HG02885 (cell line): ENCODE results near the gene GATA5.

Experiments
- ATAC-seq: cut with Tn5 transposase; IDR thresholded peaks from one replicate; pipeline ENCODE4 v1.9.1; 2021; ENCODE audit warnings: mild to moderate bottlenecking; ENCODE audit not compliant: unreplicated experiment, poor library complexity

Gene GATA5

GRCh38 chr20:62489186-62489931 lies 13.6 kb upstream of the GATA5 start:
- no peak for ATAC-seq

DNA sequence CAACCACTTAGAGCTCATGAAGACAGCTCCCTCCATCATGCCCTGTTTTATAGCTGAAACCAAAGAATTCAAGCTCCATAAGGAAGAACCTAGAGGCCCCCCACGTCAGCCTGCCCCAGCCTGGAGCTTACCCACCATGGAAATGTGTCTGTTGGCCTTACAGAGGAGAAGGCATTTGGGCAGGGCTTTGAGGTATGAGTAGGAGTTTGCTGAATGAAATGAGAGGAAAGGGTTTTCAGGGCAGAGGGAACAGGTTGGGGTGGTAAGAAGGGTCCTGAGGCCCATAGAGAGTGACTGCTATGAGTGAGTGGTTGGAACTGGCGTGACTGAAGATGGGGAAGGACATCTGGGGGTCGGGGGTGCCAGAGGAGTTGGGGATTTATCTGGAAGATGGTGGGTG lies 12.7 kb upstream of the GATA5 start:
- ATAC-seq, result no peak

- ATAC-seq, result no peak
Observed at GRCh38 chr20:62487561-62488354, 12.0 kb upstream of the GATA5 start.

- no peak for ATAC-seq
Observed at GRCh38 chr20:62487118-62487517, 11.3 kb upstream of the GATA5 start.

GRCh38 chr20:62486484-62486883 lies 10.7 kb upstream of the GATA5 start:
- ATAC-seq, result no peak

DNA sequence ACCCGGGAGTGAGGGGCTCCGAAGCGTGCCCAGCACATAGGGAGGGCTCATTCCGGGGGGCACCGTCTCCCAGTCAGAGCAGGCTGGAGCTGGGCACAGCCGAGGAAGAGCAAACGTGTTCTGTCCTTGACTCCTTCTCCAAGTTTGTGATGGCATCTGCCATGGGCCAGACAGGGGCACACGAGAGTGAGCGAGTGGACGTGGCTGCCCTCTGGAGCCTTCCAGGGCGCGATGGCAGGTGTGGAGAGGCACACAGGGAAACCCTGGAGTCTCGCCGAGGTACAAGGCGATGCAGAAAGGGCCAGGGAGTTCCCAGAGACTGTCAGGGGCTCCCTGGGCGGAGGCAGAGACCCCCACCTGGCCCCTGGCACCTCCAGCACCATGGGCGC lies 9.9 kb upstream of the GATA5 start:
- ATAC-seq, result no peak

GRCh38 chr20:62485062-62485700 lies 9.4 kb upstream of the GATA5 start:
- no peak for ATAC-seq

DNA sequence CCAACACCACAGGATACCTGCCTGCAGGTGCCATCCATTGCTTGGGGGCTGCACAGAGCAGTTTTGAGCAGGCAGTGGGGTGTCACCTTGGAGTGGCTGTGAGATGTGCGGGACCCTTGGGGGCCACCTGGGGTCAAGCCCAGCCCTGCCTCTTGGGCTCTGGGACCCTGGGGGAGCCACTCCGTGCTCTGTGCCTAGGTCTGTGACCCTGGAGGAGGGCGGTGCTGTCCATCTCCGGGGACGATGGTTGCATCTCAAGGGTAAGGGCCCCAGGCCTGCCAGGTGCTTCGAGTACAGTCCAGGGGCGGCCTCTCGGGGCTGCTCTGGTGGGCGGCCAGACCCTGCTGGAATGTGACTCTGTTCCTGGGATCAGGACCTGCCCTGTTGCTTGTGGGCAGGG lies 8.7 kb upstream of the GATA5 start:
- ATAC-seq, result no peak

DNA sequence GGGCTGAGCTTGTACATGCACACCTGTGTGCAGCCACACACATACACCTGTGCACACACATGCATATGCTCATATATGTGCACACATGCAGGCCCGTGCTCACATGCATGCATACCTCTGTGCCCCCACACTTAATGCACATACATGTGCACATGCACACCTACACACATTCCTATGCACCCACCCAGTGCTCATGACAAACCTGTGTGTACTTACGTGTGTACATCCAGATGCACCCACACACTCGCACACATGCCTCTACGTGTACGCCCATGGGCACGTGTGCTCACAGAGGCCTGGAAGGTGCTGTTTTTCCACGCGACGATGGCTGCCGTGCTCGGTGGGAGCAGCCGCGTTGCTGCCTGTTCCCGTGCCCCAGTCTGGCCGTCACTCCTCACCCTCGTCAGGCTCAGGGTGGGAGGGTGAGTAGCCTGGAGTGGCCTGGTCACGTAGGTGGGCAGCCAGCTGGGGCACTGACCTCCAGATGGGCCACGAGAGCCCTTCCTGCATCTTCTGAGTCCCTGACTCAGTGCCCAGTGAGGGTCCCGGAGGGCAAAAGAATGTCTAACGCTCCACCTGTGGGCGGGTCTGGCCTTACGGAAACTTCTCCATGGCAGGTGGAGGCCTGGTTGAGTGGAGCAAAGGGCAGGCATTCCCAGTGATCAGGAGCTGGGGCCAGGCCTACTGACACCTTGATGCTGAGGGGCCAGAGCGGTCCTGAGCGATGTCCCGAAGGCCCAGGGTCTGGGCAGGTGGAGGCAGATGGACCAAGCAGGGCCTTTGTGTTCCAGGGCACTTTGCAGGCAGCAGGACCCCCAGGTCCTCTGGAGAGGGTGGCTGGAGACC lies 8.0 kb upstream of the GATA5 start:
- no peak for ATAC-seq

DNA sequence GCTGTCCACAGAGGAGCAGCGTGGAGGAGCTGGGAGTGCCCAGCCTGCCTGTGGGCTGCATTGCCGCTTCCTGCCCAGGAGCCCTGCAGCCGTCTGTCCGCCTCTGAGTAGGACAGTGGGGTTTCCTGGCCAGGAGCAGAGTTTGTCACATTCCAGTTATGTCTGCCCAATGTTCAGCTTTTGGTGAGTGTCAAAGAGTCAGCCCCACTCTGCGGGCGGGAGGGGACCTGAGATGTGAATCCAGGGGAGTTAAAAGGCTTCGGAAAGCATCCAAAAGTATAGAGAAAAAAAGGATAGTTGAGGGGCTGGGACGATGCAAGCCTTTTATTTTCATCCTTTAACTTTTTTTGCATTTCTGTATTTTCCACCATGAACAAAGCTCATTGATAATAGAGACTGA lies 7.2 kb upstream of the GATA5 start:
- no peak for ATAC-seq

DNA sequence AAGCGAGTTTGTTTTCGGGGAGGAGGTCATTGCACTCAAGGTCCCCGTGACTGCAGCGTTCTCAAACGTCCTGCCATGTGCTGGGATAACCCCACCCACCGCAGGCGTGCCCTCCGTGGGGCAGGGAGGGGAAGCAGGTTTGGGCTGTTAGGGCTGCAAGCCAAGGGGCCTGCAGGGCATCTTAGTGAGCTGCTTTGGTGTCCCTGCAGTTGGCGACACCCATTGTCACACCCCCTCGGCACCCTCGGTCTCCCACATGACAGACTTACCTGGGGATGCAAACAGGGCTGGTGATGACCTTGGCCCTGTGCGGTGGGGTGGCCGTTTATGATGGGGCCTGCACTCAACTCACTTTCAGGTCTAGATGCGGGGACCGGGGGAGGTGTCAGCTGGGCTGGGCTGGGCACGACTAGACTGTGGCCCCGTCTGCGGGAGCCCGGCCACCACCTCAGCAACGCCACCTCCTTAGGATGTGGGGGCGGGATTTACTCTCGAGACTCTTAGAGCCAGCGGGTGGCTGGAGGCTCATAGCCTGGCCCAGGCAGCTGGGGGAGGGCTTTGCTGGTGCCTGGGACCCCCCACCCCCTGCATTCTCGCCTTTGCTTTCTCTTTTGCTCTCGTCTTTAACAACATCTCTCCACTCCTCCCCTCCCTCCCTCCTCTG lies 6.5 kb upstream of the GATA5 start:
- no peak for ATAC-seq

- no peak for ATAC-seq
Observed at GRCh38 chr20:62481425-62482145, 5.8 kb upstream of the GATA5 start.

GRCh38 chr20:62480318-62480717 lies 4.5 kb upstream of the GATA5 start:
- no peak for ATAC-seq

- no peak for ATAC-seq
Observed at GRCh38 chr20:62479656-62480055, 3.9 kb upstream of the GATA5 start.

GRCh38 chr20:62479156-62479555 lies 3.4 kb upstream of the GATA5 start:
- no peak for ATAC-seq

GRCh38 chr20:62477669-62478455 lies 2.1 kb upstream of the GATA5 start:
- ATAC-seq, result no peak

GRCh38 chr20:62476056-62476838 lies 452 bp upstream of the GATA5 start:
- no peak for ATAC-seq
